Neural progenitor cell (in vitro differentiated cells): ENCODE data around the gene SLC7A10. TPM values are rescaled to one million over a fixed set of nuclear protein-coding genes. Genes with fewer than 3 reads are reported as not detected.

Source experiments
- DNase-seq: peaks from one replicate; pipeline ENCODE4 v3.0.0-alpha.2; 2016; ENCODE audit warnings: low spot score
- H2AFZ ChIP-seq: fragments of 200-600 bp; sonication (generic); replicated peaks from 2 replicates; pipeline ENCODE4 v1.6.1; 2016; ENCODE audit warnings: antibody characterized with exemption
- H3F3A ChIP-seq: fragments of 200-600 bp; sonication (generic); 2 replicates; pipeline ENCODE4 v1.6.1; 2016; ENCODE audit warnings: antibody characterized with exemption, low read depth
- H3K27ac ChIP-seq: fragments of 200-600 bp; sonication (generic); 2 replicates; pipeline ENCODE4 v1.5.1; 2016; ENCODE audit warnings: mild to moderate bottlenecking
- H3K27me3 ChIP-seq: fragments of 200-600 bp; sonication (generic); 2 replicates; pipeline ENCODE4 v1.6.1; 2016; ENCODE audit warnings: mild to moderate bottlenecking, moderate library complexity
- H3K36me3 ChIP-seq: fragments of 200-600 bp; sonication (generic); 2 replicates; pipeline ENCODE4 v1.5.1; 2016
- H3K4me1 ChIP-seq: fragments of 200-600 bp; sonication (generic); 2 replicates; pipeline ENCODE4 v1.6.1; 2016; ENCODE audit warnings: mixed run types
- H3K4me2 ChIP-seq: fragments of 200-600 bp; sonication (generic); 2 replicates; pipeline ENCODE4 v1.6.1; 2016
- H3K4me3 ChIP-seq: fragments of 200-600 bp; sonication (generic); 2 replicates; pipeline ENCODE4 v1.5.1; 2016
- H3K79me2 ChIP-seq: fragments of 200-600 bp; sonication (generic); 2 replicates; pipeline ENCODE4 v1.6.1; 2016; ENCODE audit warnings: low read depth
- H3K9ac ChIP-seq: fragments of 200-600 bp; sonication (generic); 2 replicates; pipeline ENCODE4 v1.6.1; 2016
- H3K9me3 ChIP-seq: fragments of 200-600 bp; sonication (generic); 2 replicates; pipeline ENCODE4 v1.5.1; 2016; ENCODE audit warnings: low read depth
- H4K20me1 ChIP-seq: fragments of 200-600 bp; sonication (generic); 2 replicates; pipeline ENCODE4 v1.6.1; 2016; ENCODE audit warnings: low read depth
- H3K27ac Mint-ChIP-seq: 3 replicates; pipeline ENCODE4 v1.8.0; 2021; ENCODE audit warnings: mixed read lengths
- H3K27me3 Mint-ChIP-seq: 2 replicates; pipeline ENCODE4 v1.8.0; 2022; ENCODE audit warnings: low read depth, mild to moderate bottlenecking, inconsistent platforms, moderate library complexity, mixed read lengths; ENCODE audit not compliant: insufficient read depth
- H3K36me3 Mint-ChIP-seq: 3 replicates; pipeline ENCODE4 v1.8.0; 2021; ENCODE audit warnings: mixed read lengths
- H3K4me1 Mint-ChIP-seq: 3 replicates; pipeline ENCODE4 v1.8.0; 2021; ENCODE audit warnings: mixed read lengths
- H3K4me3 Mint-ChIP-seq: 3 replicates; pipeline ENCODE4 v1.8.0; 2021; ENCODE audit warnings: mild to moderate bottlenecking, moderate library complexity, mixed read lengths
- H3K9me3 Mint-ChIP-seq: 3 replicates; pipeline ENCODE4 v1.8.0; 2020; ENCODE audit warnings: mixed read lengths
- CTCF ChIP-seq: fragments of 200-600 bp; sonication (generic); IDR thresholded peaks from 2 replicates; pipeline ENCODE4 v1.5.1; 2017; ENCODE audit warnings: antibody characterized with exemption, mild to moderate bottlenecking
- EZH2 ChIP-seq: fragments of 200-600 bp; sonication (generic); IDR thresholded peaks from 2 replicates; pipeline ENCODE4 v1.6.1; 2017; ENCODE audit warnings: antibody characterized with exemption, mild to moderate bottlenecking, moderate library complexity
- EZH2phosphoT487 ChIP-seq: fragments of 200-600 bp; sonication (generic); IDR thresholded peaks from 2 replicates; pipeline ENCODE4 v1.6.1; 2017; ENCODE audit warnings: antibody characterized with exemption
- total RNA-seq: library from RNA; depleted of rRNA; stranded (reverse); fragments of >200 nt; gene quantifications from 2 replicates; pipeline ENCODE4 v1.2.3, GENCODE V29; 2015; ENCODE audit warnings: low replicate concordance

Gene SLC7A10
- total RNA-seq, 1 donor from 2014 or later: 0.79 TPM

GRCh38 chr19:33238481-33239149, 13.0 kb upstream of the SLC7A10 start:
- Histone ChIP-seq H2AFZ (no peak overlapping the region), H4K20me1 (no peaks in the 10 kb centered on the region), H3K4me2 (no peak overlapping the region), H3K9me3 (no peaks in the 10 kb centered on the region), H3F3A (no peaks in the 10 kb centered on the region), H3K79me2 (no peaks in the 10 kb centered on the region), H3K4me3 (no peak overlapping the region), H3K4me1 (no peaks in the 10 kb centered on the region), H3K27me3 (peaks cover 4% of the 10 kb centered on the region), H3K27ac (no peak overlapping the region), H3K36me3 (no peaks in the 10 kb centered on the region), H3K9ac (no peak overlapping the region)
- peak overlapping the region; percentile 74 for H3K27ac Mint-ChIP-seq
- no peaks in the 10 kb centered on the region for H3K4me1 Mint-ChIP-seq
- H3K36me3 Mint-ChIP-seq: no peaks in the 10 kb centered on the region
- no peaks in the 10 kb centered on the region for H3K27me3 Mint-ChIP-seq
- no peak overlapping the region for H3K4me3 Mint-ChIP-seq
- DNase-seq: no peak
- no peaks in the 10 kb centered on the region for H3K9me3 Mint-ChIP-seq
- no peak for TF ChIP-seq EZH2
- TF ChIP-seq EZH2phosphoT487: no peak
- no peak for TF ChIP-seq CTCF

- no peak overlapping the region for H2AFZ ChIP-seq
- no peaks in the 10 kb centered on the region for H3K27me3 Mint-ChIP-seq
- no peak overlapping the region for H3K9ac ChIP-seq
- H3K4me1 Mint-ChIP-seq: no peaks in the 10 kb centered on the region
- no peak for TF ChIP-seq EZH2phosphoT487
- TF ChIP-seq CTCF: no peak
- no peak for TF ChIP-seq EZH2
- H3K79me2 ChIP-seq: no peaks in the 10 kb centered on the region
- H3K4me1 ChIP-seq: no peaks in the 10 kb centered on the region
- H3K27me3 ChIP-seq: peaks cover 4% of the 10 kb centered on the region
- H3K9me3 ChIP-seq: no peaks in the 10 kb centered on the region
- H3K27ac Mint-ChIP-seq: no peak overlapping the region
- H4K20me1 ChIP-seq: no peaks in the 10 kb centered on the region
- H3F3A ChIP-seq: no peaks in the 10 kb centered on the region
- no peaks in the 10 kb centered on the region for H3K9me3 Mint-ChIP-seq
- no peak for DNase-seq
- H3K36me3 ChIP-seq: no peaks in the 10 kb centered on the region
- no peak overlapping the region for H3K4me2 ChIP-seq
- no peak overlapping the region for H3K4me3 ChIP-seq
- no peak overlapping the region for H3K4me3 Mint-ChIP-seq
- H3K36me3 Mint-ChIP-seq: no peaks in the 10 kb centered on the region
- no peak overlapping the region for H3K27ac ChIP-seq
Observed at GRCh38 chr19:33236696-33237390, 11.2 kb upstream of the SLC7A10 start.

- Mint-ChIP-seq H3K27me3 (peaks cover 5% of the 10 kb centered on the region), H3K36me3 (no peaks in the 10 kb centered on the region), H3K4me1 (no peaks in the 10 kb centered on the region), H3K27ac (no peak overlapping the region), H3K4me3 (no peak overlapping the region), H3K9me3 (no peaks in the 10 kb centered on the region)
- Histone ChIP-seq H3K27ac (no peak overlapping the region), H3K27me3 (peaks cover 10% of the 10 kb centered on the region), H3F3A (no peaks in the 10 kb centered on the region), H3K79me2 (no peaks in the 10 kb centered on the region), H3K4me2 (no peak overlapping the region), H3K9me3 (no peaks in the 10 kb centered on the region), H3K36me3 (no peaks in the 10 kb centered on the region), H3K4me1 (no peaks in the 10 kb centered on the region), H3K4me3 (no peak overlapping the region), H3K9ac (no peak overlapping the region), H2AFZ (no peak overlapping the region), H4K20me1 (no peaks in the 10 kb centered on the region)
- TF ChIP-seq EZH2 (no peak), EZH2phosphoT487 (no peak), CTCF (no peak)
- DNase-seq: no peak
Observed at GRCh38 chr19:33235996-33236350, 10.3 kb upstream of the SLC7A10 start.
